Upper lobe of left lung (tissue), 6 donors: ENCODE data around the gene SPESP1. TPM values are rescaled to one million over a fixed set of nuclear protein-coding genes. Genes with fewer than 3 reads are reported as not detected.

Experiments
- ATAC-seq, 2 donors: fragments of 200-7000 bp; cut with Tn5 transposase; one replicate each; pipeline ENCODE4 v1.9.1; 2022; ENCODE audit warnings: mild to moderate bottlenecking in 2 of 2, moderate library complexity in 2 of 2; ENCODE audit not compliant: low FRiP score in 2 of 2
- DNase-seq, 2 donors: peaks; one replicate each; pipeline ENCODE4 v3.0.0-alpha.2; 2019 to 2020
- H3K27ac ChIP-seq, 4 donors: fragments of 200-600 bp; sonication (generic); one replicate each; pipeline ENCODE4 v1.5.1; 2016 to 2019
- H3K27me3 ChIP-seq, 4 donors: fragments of 200-600 bp; sonication (generic); one replicate each; pipeline ENCODE4 v1.5.1; 2017 to 2019
- H3K36me3 ChIP-seq, 4 donors: fragments of 200-600 bp; sonication (generic); one replicate each; pipeline ENCODE4 v1.5.1; 2016 to 2019
- H3K4me1 ChIP-seq, 4 donors: fragments of 200-600 bp; sonication (generic); one replicate each; pipeline ENCODE4 v1.5.1; 2018 to 2019
- H3K4me3 ChIP-seq, 4 donors: fragments of 200-600 bp; sonication (generic); one replicate each; pipeline ENCODE4 v1.5.1; 2017 to 2019; ENCODE audit warnings: mild to moderate bottlenecking in 2 of 4, moderate library complexity in 1 of 4
- H3K9me3 ChIP-seq, 4 donors: fragments of 200-600 bp; sonication (generic); one replicate each; pipeline ENCODE4 v1.5.1; 2018 to 2019
- EP300 ChIP-seq, 4 donors: sonication (generic); formaldehyde crosslinking; IDR thresholded peaks; one replicate each; pipeline ENCODE4 v1.5.1; 2017; ENCODE audit warnings: antibody characterized with exemption in 4 of 4, control low read depth in 2 of 4
- POLR2A ChIP-seq, 4 donors: fragments of 450-650 bp; IDR thresholded peaks; one replicate each; pipeline ENCODE4 v1.5.1; 2016 to 2017; ENCODE audit warnings: antibody characterized with exemption in 4 of 4, mild to moderate bottlenecking in 2 of 4
- POLR2AphosphoS5 ChIP-seq, 2 donors: sonication (generic); formaldehyde crosslinking; IDR thresholded peaks; one replicate each; pipeline ENCODE4 v1.5.1; 2017; ENCODE audit warnings: antibody characterized with exemption in 2 of 2
- WGBS, 2 donors: methylation state at CpG; one replicate each; pipeline ENCODE4 v1.1.5; 2017 to 2018; 5-methylcytosine and 5-hydroxymethylcytosine counted together
- total RNA-seq, 6 donors: library from RNA; depleted of rRNA in 4 of 6; stranded (reverse); fragments of >200 nt in 4 of 6; gene quantifications; one replicate each; pipeline versions ENCODE4 v1.1.0 to v1.2.1, GENCODE V29; 2016 to 2021
- TF ChIP-seq, protein P1 (sequence below), 6 experiments: fragments of 450-650 bp in 4 of 6; fragments of 200-600 bp in 2 of 6; sonication (generic) in 2 of 6; IDR thresholded peaks; one replicate each; pipeline ENCODE4 v1.5.1; 2016 to 2019; ENCODE audit warnings: antibody characterized with exemption in 6 of 6
- donor health status: DM: no; HTN: no; CAD: no; lungs with moderate emphysema.
- donor health status: DM: no; HTN: yes; CAD: no; lungs with severe emphysema.

The SPESP1 gene
- total RNA-seq, 6 donors from 2014 or later, result 0.91 to 5.1 (median 2.5) TPM; not detected in 1

DNA sequence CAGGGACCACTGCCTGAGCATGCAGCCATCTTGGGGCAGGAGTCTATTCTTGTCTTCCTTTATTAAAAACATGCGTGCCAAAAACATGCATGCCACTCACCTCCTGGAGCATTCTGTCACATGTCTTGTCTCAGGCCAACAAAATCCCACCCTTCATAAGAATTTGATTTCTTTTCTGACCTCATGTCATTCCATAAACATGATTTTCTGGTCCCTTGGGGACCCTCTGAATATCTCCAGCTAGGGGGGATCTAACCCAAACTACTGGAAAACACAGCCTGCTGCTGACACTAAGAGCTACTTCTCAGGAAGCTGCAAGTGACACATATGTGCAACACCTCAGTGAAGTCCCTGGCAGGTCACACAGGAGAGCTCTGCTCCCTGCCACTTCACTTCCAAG, 57.4 kb downstream of the SPESP1 start:
- no peak for ATAC-seq
- Histone ChIP-seq H3K27me3 (no peaks in the 10 kb centered on the region), H3K36me3 (no peaks in the 10 kb centered on the region), H3K9me3 (no peaks in the 10 kb centered on the region), H3K4me1 (peaks cover 0 to 9% (median 0%) of the 10 kb centered on the region in 4 donors), H3K27ac (no peak overlapping the region), H3K4me3 (no peak overlapping the region)
- 0 to 72% methylated on average over 1 of the region's 1 CpG for WGBS, 2 donors
- DNase-seq, result no peak
- TF ChIP-seq, protein P1, sequence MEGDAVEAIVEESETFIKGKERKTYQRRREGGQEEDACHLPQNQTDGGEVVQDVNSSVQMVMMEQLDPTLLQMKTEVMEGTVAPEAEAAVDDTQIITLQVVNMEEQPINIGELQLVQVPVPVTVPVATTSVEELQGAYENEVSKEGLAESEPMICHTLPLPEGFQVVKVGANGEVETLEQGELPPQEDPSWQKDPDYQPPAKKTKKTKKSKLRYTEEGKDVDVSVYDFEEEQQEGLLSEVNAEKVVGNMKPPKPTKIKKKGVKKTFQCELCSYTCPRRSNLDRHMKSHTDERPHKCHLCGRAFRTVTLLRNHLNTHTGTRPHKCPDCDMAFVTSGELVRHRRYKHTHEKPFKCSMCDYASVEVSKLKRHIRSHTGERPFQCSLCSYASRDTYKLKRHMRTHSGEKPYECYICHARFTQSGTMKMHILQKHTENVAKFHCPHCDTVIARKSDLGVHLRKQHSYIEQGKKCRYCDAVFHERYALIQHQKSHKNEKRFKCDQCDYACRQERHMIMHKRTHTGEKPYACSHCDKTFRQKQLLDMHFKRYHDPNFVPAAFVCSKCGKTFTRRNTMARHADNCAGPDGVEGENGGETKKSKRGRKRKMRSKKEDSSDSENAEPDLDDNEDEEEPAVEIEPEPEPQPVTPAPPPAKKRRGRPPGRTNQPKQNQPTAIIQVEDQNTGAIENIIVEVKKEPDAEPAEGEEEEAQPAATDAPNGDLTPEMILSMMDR (IDR thresholded peaks at IDR 0.05), result no peak
- TF ChIP-seq EP300 (IDR thresholded peaks at IDR 0.05) (no peak), POLR2AphosphoS5 (IDR thresholded peaks at IDR 0.05) (no peak), POLR2A (IDR thresholded peaks at IDR 0.05) (no peak)

DNA sequence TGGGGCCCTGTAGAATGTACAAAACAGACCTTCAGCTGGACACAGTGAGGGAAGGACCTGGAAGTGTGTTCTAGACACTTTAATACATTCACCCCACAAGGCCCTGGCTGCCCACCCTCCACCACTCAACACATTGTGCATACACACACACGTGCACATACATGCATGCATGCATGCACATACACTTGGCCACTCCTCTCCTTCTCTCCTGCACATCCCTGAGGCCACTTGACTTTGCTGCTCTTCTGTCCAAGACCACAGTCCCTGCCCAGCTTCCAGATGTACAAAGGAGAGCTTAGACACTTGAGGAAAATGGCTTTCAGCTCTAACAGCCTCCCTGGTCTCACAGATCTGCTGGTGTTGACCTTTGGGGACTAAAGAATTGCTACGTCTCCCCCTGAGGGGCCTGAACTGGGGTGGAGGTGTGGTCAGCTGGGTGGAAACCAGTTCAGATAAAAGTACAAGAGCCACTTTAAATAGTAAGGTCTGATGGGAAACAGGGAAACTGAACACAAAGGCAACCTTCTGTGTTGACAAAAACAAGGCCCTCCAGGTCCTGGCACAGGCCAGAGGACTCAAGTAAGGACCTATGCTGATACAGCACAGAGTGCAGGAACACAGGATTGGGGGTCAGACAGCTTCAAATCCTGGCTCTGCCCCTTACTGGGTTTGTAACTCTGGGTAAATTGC, 59.4 kb downstream of the SPESP1 start:
- Histone ChIP-seq H3K27me3 (no peaks in the 10 kb centered on the region), H3K27ac (no peak overlapping the region), H3K4me3 (no peak overlapping the region), H3K36me3 (no peaks in the 10 kb centered on the region), H3K4me1 (peaks cover 0 to 9% (median 0%) of the 10 kb centered on the region in 4 donors), H3K9me3 (no peaks in the 10 kb centered on the region)
- ATAC-seq, result no peak
- WGBS, 2 donors, result 75 to 79% methylated on average over 2 of the region's 2 CpGs
- TF ChIP-seq POLR2AphosphoS5 (IDR thresholded peaks at IDR 0.05), result no peak
- no peak for TF ChIP-seq EP300 (IDR thresholded peaks at IDR 0.05)
- no peak for DNase-seq

- TF ChIP-seq POLR2A (IDR thresholded peaks at IDR 0.05), result no peak
- no peak for TF ChIP-seq EP300 (IDR thresholded peaks at IDR 0.05)
- ATAC-seq (no peak), DNase-seq (no peak)
- Histone ChIP-seq H3K27ac (no peak overlapping the region), H3K4me1 (peaks cover 0 to 9% (median 0%) of the 10 kb centered on the region in 4 donors), H3K9me3 (no peaks in the 10 kb centered on the region), H3K27me3 (no peaks in the 10 kb centered on the region), H3K4me3 (no peak overlapping the region), H3K36me3 (no peaks in the 10 kb centered on the region)
- WGBS, 2 donors, result 81 to 82% methylated on average over 6 to 7 of the region's 7 CpGs
These were observed 60.1 kb downstream of the SPESP1 start for GRCh38 chr15:68990231-68990991.

GRCh38 chr15:68990992-68991500, 60.7 kb downstream of the SPESP1 start:
- ATAC-seq, result peak in 1 of 2 donors; percentile 28
- no peak overlapping the region for H3K27ac ChIP-seq
- peaks cover 0 to 9% (median 0%) of the 10 kb centered on the region in 4 donors for H3K4me1 ChIP-seq
- 71 to 96% methylated on average over 5 of the region's 5 CpGs for WGBS, 2 donors
- H3K9me3 ChIP-seq, result no peaks in the 10 kb centered on the region
- DNase-seq, result no peak
- H3K27me3 ChIP-seq, result no peaks in the 10 kb centered on the region
- no peaks in the 10 kb centered on the region for H3K36me3 ChIP-seq
- TF ChIP-seq, protein P1 (IDR thresholded peaks at IDR 0.05), result no peak
- TF ChIP-seq EP300 (IDR thresholded peaks at IDR 0.05) (no peak), POLR2A (IDR thresholded peaks at IDR 0.05) (no peak), POLR2AphosphoS5 (IDR thresholded peaks at IDR 0.05) (no peak)
- H3K4me3 ChIP-seq, result no peak overlapping the region

GRCh38 chr15:68991723-68992122, 61.4 kb downstream of the SPESP1 start:
- WGBS, 2 donors, result 85 to 88% methylated on average over 4 of the region's 4 CpGs
- Histone ChIP-seq H3K4me1 (peaks cover 0 to 9% (median 0%) of the 10 kb centered on the region in 4 donors), H3K27ac (no peak overlapping the region), H3K9me3 (no peaks in the 10 kb centered on the region), H3K4me3 (no peak overlapping the region), H3K36me3 (no peaks in the 10 kb centered on the region), H3K27me3 (no peaks in the 10 kb centered on the region)
- TF ChIP-seq, protein P1 (IDR thresholded peaks at IDR 0.05), result no peak
- TF ChIP-seq POLR2AphosphoS5 (IDR thresholded peaks at IDR 0.05), result no peak
- TF ChIP-seq EP300 (IDR thresholded peaks at IDR 0.05), result no peak
- TF ChIP-seq POLR2A (IDR thresholded peaks at IDR 0.05), result no peak
- peak in 1 of 2 donors; percentile 2 for DNase-seq
- ATAC-seq, result no peak
